Keratinocyte (primary cell): ENCODE results near the gene CCR6. TPM values are rescaled to one million over a fixed set of nuclear protein-coding genes. Genes with fewer than 3 reads are reported as not detected.

Experiments used
- DNase-seq: peaks from one replicate; pipeline ENCODE4 v3.0.0-alpha.2; 2011; ENCODE audit warnings: low read depth, missing footprints, low spot score
- FAIRE-seq: peaks from 2 replicates; lab custom pipeline; 2011; peaks lifted over from hg19 to GRCh38; lab: Jason Lieb, UNC
- H2AFZ ChIP-seq: 2 replicates; pipeline ENCODE4 v1.6.0; 2012; ENCODE audit warnings: low read length, control low read depth, inconsistent platforms; ENCODE audit not compliant: control insufficient read depth
- H3K27ac ChIP-seq: 2 replicates; pipeline ENCODE4 v1.5.1; 2011; ENCODE audit warnings: low read length; ENCODE audit not compliant: control insufficient read depth, insufficient read depth
- H3K27me3 ChIP-seq: 3 replicates; pipeline ENCODE4 v1.6.0; 2011; ENCODE audit warnings: low read length; ENCODE audit not compliant: control insufficient read depth, insufficient read depth; ENCODE audit errors: extremely low read depth
- H3K36me3 ChIP-seq, 2 experiments: 2 replicates in 1 of 2; 3 replicates in 1 of 2; pipeline ENCODE4 v1.5.1; 2011; ENCODE audit warnings: low read length in 2 of 2, mild to moderate bottlenecking in 1 of 2; ENCODE audit not compliant: control insufficient read depth in 2 of 2, insufficient read depth in 2 of 2; ENCODE audit errors: extremely low read depth in 1 of 2
- H3K4me1 ChIP-seq: 3 replicates; pipeline ENCODE4 v1.5.1; 2011; ENCODE audit warnings: low read length; ENCODE audit not compliant: control insufficient read depth, insufficient read depth; ENCODE audit errors: extremely low read depth
- H3K4me2 ChIP-seq: 3 replicates; pipeline ENCODE4 v1.6.0; 2011; ENCODE audit warnings: low read depth, low read length; ENCODE audit not compliant: control insufficient read depth, insufficient read depth; ENCODE audit errors: extremely low read depth
- H3K4me3 ChIP-seq, 3 experiments: fragments of 200-600 bp in 1 of 3; sonication (generic) in 1 of 3; 2 replicates in 2 of 3; 3 replicates in 1 of 3; pipeline ENCODE4 v1.5.1; 2011 to 2016; ENCODE audit warnings: low read length in 3 of 3, mild to moderate bottlenecking in 3 of 3, control low read depth in 2 of 3, inconsistent platforms in 1 of 3, low read depth in 1 of 3, mixed read lengths in 1 of 3, mixed run types in 1 of 3, moderate library complexity in 1 of 3; ENCODE audit not compliant: control insufficient read depth in 2 of 3, insufficient read depth in 2 of 3; ENCODE audit errors: extremely low read depth in 1 of 3
- H3K79me2 ChIP-seq: 2 replicates; pipeline ENCODE4 v1.6.0; 2012; ENCODE audit warnings: low read length; ENCODE audit not compliant: control insufficient read depth, insufficient read depth
- H3K9ac ChIP-seq: 3 replicates; pipeline ENCODE4 v1.6.0; 2011; ENCODE audit warnings: low read length; ENCODE audit not compliant: control insufficient read depth, insufficient read depth; ENCODE audit errors: extremely low read depth
- H3K9me1 ChIP-seq: 3 replicates; pipeline ENCODE4 v1.6.0; 2011; ENCODE audit warnings: low read length; ENCODE audit not compliant: control insufficient read depth, insufficient read depth; ENCODE audit errors: extremely low read depth
- H3K9me3 ChIP-seq: 2 replicates; pipeline ENCODE4 v1.5.1; 2012; ENCODE audit warnings: low read depth, low read length; ENCODE audit not compliant: control insufficient read depth
- H4K20me1 ChIP-seq: 3 replicates; pipeline ENCODE4 v1.6.0; 2011; ENCODE audit warnings: low read length; ENCODE audit not compliant: control insufficient read depth, insufficient read depth; ENCODE audit errors: extremely low read depth
- CTCF ChIP-seq, 3 experiments: IDR thresholded peaks in 1 of 3; conservative IDR thresholded peaks in 1 of 3; optimal IDR thresholded peaks in 1 of 3; 2 replicates in 2 of 3; 3 replicates in 1 of 3; pipeline versions ENCODE3 to v1.5.1; 2011; ENCODE audit warnings: low read length in 3 of 3, mild to moderate bottlenecking in 3 of 3, moderate library complexity in 2 of 3, control low read depth in 1 of 3, inconsistent platforms in 1 of 3; ENCODE audit not compliant: insufficient read depth in 2 of 3; ENCODE audit errors: extremely low read depth in 1 of 3
- EZH2 ChIP-seq: IDR thresholded peaks from one replicate; pipeline ENCODE4 v1.6.1; 2012; ENCODE audit warnings: inconsistent platforms, mild to moderate bottlenecking, low read length, moderate library complexity
- dilution Hi-C: fragments of 300-500 bp; cut with MboI; formaldehyde crosslinking; loops from one replicate; pipeline ENCODE4 v1.7.0; 2020; ENCODE audit warnings: low sequenced_read_pairs; ENCODE audit not compliant: extremely low pct_ligation_motif_present
- polyA plus RNA-seq, 5 experiments: library from polyadenylated mRNA; depleted of rRNA in 3 of 5; stranded (reverse) in 3 of 5; stranded (forward) in 1 of 5; unstranded in 1 of 5; fragments of >200 nt; gene quantifications; 1 replicate in 1 of 5; 2 replicates in 3 of 5; 3 replicates in 1 of 5; pipeline versions ENCODE4 v1.2.1 to v1.2.3, GENCODE V29; 2011 to 2012; ENCODE audit warnings: missing spikeins in 2 of 5, low read depth in 1 of 5, low replicate concordance in 1 of 5

CCR6 gene
- polyA plus RNA-seq, 1 donor (not counting 4 experiments of a cell fraction or from before 2014, with no cell fraction given) = not detected

- H4K20me1 ChIP-seq = no peaks in the 10 kb centered on the region
- no peak overlapping the region for H3K9ac ChIP-seq
- H3K4me2 ChIP-seq = no peak overlapping the region
- no peak overlapping the region for H3K4me3 ChIP-seq
- H3K9me1 ChIP-seq = no peaks in the 10 kb centered on the region
- H3K79me2 ChIP-seq = no peaks in the 10 kb centered on the region
- DNase-seq (no peak), FAIRE-seq (no peak)
- no peaks in the 10 kb centered on the region for H3K4me1 ChIP-seq
- dilution Hi-C loops = no loop called here
- no peak overlapping the region for H3K27ac ChIP-seq
- H3K27me3 ChIP-seq = no peaks in the 10 kb centered on the region
- no peaks in the 10 kb centered on the region for H3K36me3 ChIP-seq
- H2AFZ ChIP-seq = no peak overlapping the region
- TF ChIP-seq CTCF (optimal IDR thresholded peaks at IDR 0.05 in 1 of 3, IDR thresholded peaks at IDR 0.05 in 1 of 3, conservative IDR thresholded peaks at IDR 0.05 in 1 of 3; ENCODE audit: extremely low read depth in 1 of 3, insufficient read depth in 2 of 3, low read length in 3 of 3) (no peak), EZH2 (no peak)
- H3K9me3 ChIP-seq = no peaks in the 10 kb centered on the region
Observed at GRCh38 chr6:167093922-167094432, 28.9 kb upstream of the CCR6 start.

GRCh38 chr6:167094436-167094819 is 28.5 kb upstream of the CCR6 start:
- Histone ChIP-seq H3K4me2 (no peak overlapping the region), H3K9me3 (no peaks in the 10 kb centered on the region), H2AFZ (no peak overlapping the region), H3K27ac (no peak overlapping the region), H4K20me1 (no peaks in the 10 kb centered on the region), H3K27me3 (no peaks in the 10 kb centered on the region), H3K36me3 (no peaks in the 10 kb centered on the region), H3K4me1 (no peaks in the 10 kb centered on the region), H3K79me2 (no peaks in the 10 kb centered on the region), H3K9ac (no peak overlapping the region), H3K9me1 (no peaks in the 10 kb centered on the region), H3K4me3 (no peak overlapping the region)
- no peak for DNase-seq
- no peak for TF ChIP-seq CTCF (optimal IDR thresholded peaks at IDR 0.05 in 1 of 3, IDR thresholded peaks at IDR 0.05 in 1 of 3, conservative IDR thresholded peaks at IDR 0.05 in 1 of 3; ENCODE audit: extremely low read depth in 1 of 3, insufficient read depth in 2 of 3, low read length in 3 of 3)
- FAIRE-seq = no peak
- dilution Hi-C loops = no loop called here
